Endometrial microvascular endothelial cells (primary cell): ENCODE data around the gene CNTN6. TPM values are rescaled to one million over a fixed set of nuclear protein-coding genes. Genes with fewer than 3 reads are reported as not detected.

Experiments
- in situ Hi-C: cut with HindIII; loops from 2 replicates; pipeline ENCODE4 v1.10.0; 2017; ENCODE audit warnings: low sequenced_read_pairs, low pct_unique_long_range_greater_than_20kb; ENCODE audit errors: inconsistent ontology term
- total RNA-seq: library from RNA; depleted of rRNA; stranded (reverse); fragments of >200 nt; gene quantifications from one replicate; pipeline ENCODE4 v1.2.3, GENCODE V29; 2015; ENCODE audit errors: inconsistent ontology term

CNTN6 gene
- total RNA-seq = not detected

- in situ Hi-C loops = no loop called here
Measured at GRCh38 chr3:1092771-1093170, at the start of gene CNTN6. Gene CNTN6, plus strand, starts transcription at chr3:1093024. Its CDS starts 54,985 bp downstream, at chr3:1148009.

GRCh38 chr3:1048558-1048957 lies 44.3 kb upstream of the CNTN6 start:
- in situ Hi-C loops = no loop called here

- in situ Hi-C loops = no loop called here
Measured at GRCh38 chr3:1055870-1056269, 37.0 kb upstream of the CNTN6 start.

DNA sequence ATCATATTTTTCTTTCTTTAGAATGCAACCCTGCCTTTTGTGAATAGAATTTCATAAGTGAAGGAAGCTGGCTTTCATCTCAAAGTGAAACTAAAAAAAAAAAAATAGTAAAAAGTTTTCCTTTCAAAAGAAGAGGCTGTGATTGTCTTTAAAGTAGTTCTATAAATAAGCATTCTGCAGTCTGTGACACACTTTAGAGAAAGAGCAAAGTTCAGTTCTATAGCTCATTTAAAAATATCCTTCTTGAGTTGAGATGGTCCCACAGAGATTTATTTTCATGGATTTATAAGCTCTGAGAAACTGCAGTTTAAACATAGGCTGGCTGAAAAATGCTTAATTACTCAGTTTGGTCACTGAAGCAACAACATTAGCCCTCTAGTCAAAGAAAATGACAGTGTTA lies 36.1 kb upstream of the CNTN6 start:
- in situ Hi-C loops = no loop called here

DNA sequence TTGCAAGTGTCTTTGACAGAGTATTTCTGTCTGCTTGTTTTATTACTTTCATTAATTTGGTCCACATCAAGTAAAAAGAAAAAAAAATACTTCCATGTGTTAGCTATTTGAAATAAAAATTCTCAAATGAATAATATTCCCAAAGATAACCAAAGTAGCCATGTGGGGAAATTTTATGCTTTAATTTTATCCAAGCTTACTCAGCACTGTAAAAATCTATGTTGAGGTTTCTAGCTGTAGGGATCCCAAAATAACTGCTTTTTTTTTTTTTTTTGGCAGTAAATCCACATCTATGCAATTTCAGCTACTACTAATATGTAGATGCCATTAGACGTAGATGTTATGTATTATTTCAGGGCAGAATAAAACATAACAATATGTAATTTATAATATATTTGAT lies 35.4 kb upstream of the CNTN6 start:
- in situ Hi-C loops = no loop called here

GRCh38 chr3:1068985-1069384 lies 23.8 kb upstream of the CNTN6 start:
- in situ Hi-C loops = no loop called here

DNA sequence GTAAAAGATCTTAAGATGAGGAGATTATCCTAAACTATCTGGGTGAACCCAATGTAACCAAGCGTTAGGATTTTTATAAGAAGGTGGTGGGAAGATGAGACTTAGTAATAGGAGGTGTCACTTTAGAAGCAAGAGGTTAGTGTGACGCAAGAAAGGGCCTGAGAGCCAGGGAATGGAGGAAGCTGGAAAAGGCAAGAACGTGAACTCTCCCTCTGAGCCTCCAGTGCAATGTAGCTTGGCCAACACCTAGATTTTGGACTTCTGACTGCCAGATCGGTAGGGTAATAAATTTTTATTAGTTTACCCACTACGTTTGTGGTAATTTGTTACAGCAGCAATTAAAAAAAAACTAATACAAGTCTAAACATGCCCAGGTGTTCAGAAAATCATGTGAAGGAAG lies 20.8 kb upstream of the CNTN6 start:
- in situ Hi-C loops = no loop called here

- in situ Hi-C loops = no loop called here
Measured at GRCh38 chr3:1079662-1080061, 13.2 kb upstream of the CNTN6 start.

GRCh38 chr3:1082108-1082507 lies 10.7 kb upstream of the CNTN6 start:
- in situ Hi-C loops = no loop called here

DNA sequence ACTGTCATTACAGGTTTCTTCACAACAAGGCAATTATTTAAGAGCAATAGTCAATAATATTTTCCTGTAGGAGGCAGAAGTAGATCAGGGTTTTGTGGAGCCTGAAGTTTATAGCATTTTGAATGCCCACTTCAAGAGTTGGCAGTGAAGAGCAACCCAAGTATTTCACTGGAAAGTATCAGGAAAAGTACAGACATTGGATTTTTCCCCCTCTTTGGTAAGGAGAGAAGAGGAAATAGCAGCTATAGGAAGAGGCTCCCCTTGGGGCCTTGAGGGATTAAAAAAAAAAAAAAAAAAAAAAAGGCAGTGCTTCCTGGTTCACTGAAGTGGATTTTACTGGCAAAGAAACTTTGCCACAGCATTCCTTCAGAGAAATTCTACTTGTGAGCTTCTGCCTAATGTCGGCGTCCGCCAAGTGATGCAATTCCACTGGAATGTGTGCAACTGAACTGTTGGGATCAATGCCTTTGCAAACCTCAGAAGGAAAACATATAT lies 5.7 kb upstream of the CNTN6 start:
- in situ Hi-C loops = no loop called here

DNA sequence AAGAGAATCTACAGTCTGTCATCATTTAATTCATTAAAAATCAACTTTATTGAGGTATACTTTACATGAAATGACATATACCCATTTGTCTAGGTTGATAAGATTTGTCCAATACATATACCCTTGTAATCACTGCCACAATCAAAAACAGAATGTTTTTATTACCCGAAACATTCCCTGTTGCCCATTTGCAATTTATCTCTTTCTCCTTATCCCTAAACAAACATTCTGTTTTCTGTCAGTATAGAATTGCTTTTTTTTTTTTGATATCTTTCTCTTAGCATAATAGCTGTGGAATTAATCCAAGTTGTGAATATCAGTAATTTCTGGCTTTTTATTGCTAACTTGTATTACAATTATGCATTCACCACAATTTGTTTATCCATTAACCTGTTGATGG lies 4.3 kb upstream of the CNTN6 start:
- in situ Hi-C loops = no loop called here

DNA sequence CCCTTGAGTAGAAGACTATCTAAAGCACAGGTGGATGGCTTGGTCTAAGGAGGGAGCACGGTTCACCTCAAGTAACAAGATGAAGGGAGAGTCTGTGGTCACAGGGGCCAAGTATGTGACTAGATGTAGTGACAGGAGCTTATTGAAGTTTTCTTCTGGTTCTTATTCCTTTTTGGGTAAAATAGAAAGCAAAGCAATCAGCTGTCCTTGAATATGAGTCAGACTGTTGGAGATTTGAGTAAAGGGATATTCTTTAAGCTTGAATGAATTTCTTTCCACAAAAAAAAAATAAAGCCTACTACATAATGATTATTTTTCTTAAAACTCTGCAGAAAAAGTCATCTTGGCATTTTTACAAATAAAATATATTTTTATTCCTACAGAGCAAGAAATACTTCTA lies 1.5 kb upstream of the CNTN6 start:
- in situ Hi-C loops = no loop called here

DNA sequence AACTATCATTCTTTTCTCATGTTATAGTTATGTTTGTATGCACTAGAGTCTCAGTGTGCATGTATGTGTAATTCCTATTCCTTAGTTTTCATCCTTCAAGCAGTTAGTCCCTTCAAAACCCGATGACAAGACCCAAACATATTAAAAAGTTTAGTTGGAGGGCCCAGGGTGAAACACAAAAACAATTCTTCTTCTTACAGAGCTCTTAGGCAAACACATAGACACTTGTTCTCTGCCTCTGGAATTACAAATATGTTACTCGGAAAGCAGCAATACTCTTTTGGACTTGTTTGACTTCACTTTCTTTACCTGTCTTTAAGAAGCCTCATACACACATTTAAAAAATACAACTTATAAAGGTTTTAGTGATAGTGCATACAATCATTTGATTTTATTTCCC lies 763 bp upstream of the CNTN6 start:
- in situ Hi-C loops = no loop called here

GRCh38 chr3:1093217-1093616 lies 393 bp downstream of the CNTN6 start:
- in situ Hi-C loops = no loop called here

DNA sequence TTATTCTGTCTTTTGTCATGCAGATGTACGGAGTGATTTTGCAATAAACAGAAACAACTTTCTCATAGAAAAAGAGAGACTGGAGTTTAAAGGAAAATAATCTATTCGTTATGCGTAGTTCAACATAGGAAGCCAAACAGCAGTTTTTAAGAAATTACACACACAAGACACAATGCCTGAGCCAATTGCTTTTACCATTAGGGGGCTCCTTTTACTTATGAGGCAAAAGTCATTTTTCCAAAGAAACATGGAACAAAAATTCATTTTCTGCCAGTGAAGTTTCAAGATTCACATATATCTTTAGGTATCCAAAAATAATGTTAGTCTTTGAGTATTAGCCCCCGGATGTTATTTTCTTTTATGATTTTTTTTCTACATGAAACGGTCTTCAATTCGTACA lies 10.7 kb downstream of the CNTN6 start:
- in situ Hi-C loops = no loop called here

GRCh38 chr3:1117843-1118473 lies 25.1 kb downstream of the CNTN6 start:
- in situ Hi-C loops = no loop called here

DNA sequence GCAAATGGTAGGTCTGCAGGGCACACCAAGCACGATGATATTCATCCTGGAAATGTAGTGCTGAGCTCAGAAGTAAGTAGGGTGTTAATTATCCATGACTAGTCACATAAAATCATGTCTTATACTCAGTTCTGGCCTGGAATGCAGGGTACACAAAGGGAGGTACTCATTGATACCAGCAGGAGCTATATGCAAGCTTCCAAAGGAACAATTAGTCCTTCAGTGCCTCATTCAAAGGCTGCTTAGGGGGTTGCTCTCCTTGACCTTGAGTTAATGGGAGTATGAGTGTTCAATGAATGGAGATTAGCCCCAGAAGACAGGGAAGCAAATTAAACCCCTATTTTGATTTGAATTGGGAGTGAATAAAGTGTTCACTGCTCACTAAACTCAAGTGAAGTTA lies 38.3 kb downstream of the CNTN6 start:
- in situ Hi-C loops = no loop called here

- in situ Hi-C loops = no loop called here
Measured at GRCh38 chr3:1135194-1135593, 42.4 kb downstream of the CNTN6 start.

DNA sequence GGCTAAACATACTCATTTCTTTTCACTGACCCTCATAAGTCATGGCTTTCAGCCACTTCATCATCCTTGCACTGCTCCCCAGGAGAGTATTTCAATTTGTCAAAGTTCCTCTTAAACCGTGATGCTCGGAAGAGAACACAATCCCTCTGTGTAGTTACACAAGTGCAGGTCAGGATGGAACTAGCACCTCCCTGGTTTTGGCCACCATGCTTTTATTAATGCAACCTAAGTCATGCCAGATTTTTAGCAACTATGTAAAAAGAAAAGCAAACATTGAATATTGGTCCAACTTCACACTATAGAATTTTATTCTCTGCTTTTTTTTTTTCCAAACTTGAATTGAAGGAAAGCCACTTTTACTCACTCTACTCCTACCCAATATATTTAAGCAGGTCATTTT lies 45.2 kb downstream of the CNTN6 start:
- in situ Hi-C loops = no loop called here

DNA sequence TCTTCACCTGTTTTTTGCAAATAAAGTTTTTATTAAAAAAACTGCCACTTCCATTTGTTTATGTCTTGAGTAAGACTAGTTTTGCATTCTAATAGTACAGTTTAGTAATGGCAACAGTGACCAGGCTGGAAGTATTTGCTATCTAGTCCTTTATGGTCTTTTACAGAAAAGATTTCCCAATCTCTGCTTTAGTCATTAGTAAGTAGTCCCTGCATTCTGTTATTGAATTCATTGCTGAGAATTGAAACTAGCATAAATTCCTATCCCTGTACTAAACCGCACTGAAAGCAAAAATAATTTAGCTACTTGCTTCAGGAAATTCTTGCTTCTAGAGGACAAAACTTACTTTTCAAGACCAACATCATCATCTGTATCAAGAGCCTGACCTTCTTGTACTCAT lies 46.2 kb downstream of the CNTN6 start:
- in situ Hi-C loops = no loop called here

DNA sequence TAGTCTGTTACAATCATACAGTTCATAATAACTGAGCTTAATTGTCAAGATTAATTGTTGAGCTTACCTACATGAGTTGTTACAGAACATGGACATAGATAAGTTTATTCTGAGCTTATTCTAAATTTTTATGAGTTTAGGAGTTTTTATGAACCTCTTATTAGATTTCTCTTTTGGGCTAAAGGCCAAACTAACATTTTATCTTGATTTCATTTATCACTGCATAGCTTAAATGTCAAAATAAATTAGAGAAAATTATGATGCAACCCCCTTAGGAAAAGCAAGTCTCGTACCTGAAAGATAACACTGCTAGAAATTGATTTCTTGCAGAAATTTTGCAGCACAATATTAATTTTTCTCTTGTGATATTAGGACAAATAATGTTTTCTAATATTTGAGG lies 54.5 kb downstream of the CNTN6 start:
- in situ Hi-C loops = no loop called here
